Fibroblast of lung (primary cell): ENCODE data around the gene CA4. TPM values are rescaled to one million over a fixed set of nuclear protein-coding genes. Genes with fewer than 3 reads are reported as not detected.
"Not testable (repeated sequence)": the region's sequence is repeated elsewhere in the genome, so short reads cannot be mapped to it uniquely, and the experiment has no call there.

ENCODE experiments used
- DNase-seq, 2 donors: peaks; one replicate each; pipeline versions ENCODE4 v3.0.0 to v3.0.0-alpha.2; 2010; ENCODE audit warnings: low read depth in 2 of 2
- H2AFZ ChIP-seq: 2 replicates; pipeline ENCODE4 v1.5.1; 2012; ENCODE audit warnings: low read length, control low read depth, inconsistent platforms
- H3K27ac ChIP-seq: 2 replicates; pipeline ENCODE4 v1.5.1; 2011; ENCODE audit warnings: low read length, control low read depth; ENCODE audit not compliant: insufficient read depth
- H3K27me3 ChIP-seq: 2 replicates; pipeline ENCODE4 v1.5.1; 2011; ENCODE audit warnings: mild to moderate bottlenecking, low read length; ENCODE audit not compliant: control insufficient read depth, insufficient read depth
- H3K36me3 ChIP-seq: 2 replicates; pipeline ENCODE4 v1.5.1; 2011; ENCODE audit warnings: low read length; ENCODE audit not compliant: control insufficient read depth, insufficient read depth
- H3K4me1 ChIP-seq: 2 replicates; pipeline ENCODE4 v1.5.1; 2011; ENCODE audit warnings: low read length; ENCODE audit not compliant: control insufficient read depth, insufficient read depth; ENCODE audit errors: extremely low read depth
- H3K4me2 ChIP-seq: 2 replicates; pipeline ENCODE4 v1.5.1; 2011; ENCODE audit warnings: low read length, control low read depth; ENCODE audit not compliant: insufficient read depth; ENCODE audit errors: extremely low read depth
- H3K4me3 ChIP-seq, 4 experiments: fragments of 200-600 bp in 1 of 4; sonication (generic) in 1 of 4; replicated peaks in 1 of 4; 2 replicates each; pipeline ENCODE4 v1.5.1; 2011 to 2016; ENCODE audit warnings: low read length in 4 of 4, low read depth in 3 of 4, mild to moderate bottlenecking in 3 of 4, control low read depth in 2 of 4, inconsistent platforms in 1 of 4, mixed read lengths in 1 of 4; ENCODE audit not compliant: insufficient read depth in 1 of 4; ENCODE audit errors: control extremely low read depth in 1 of 4
- H3K79me2 ChIP-seq: 2 replicates; pipeline ENCODE4 v1.5.1; 2012; ENCODE audit warnings: mild to moderate bottlenecking, low read length, inconsistent platforms; ENCODE audit not compliant: control insufficient read depth, insufficient read depth
- H3K9ac ChIP-seq: 2 replicates; pipeline ENCODE4 v1.5.1; 2011; ENCODE audit warnings: mild to moderate bottlenecking, low read length, control low read depth; ENCODE audit not compliant: insufficient read depth
- H3K9me3 ChIP-seq: 2 replicates; pipeline ENCODE4 v1.5.1; 2012; ENCODE audit warnings: low read depth, low read length; ENCODE audit not compliant: control insufficient read depth, insufficient read depth
- H4K20me1 ChIP-seq: 2 replicates; pipeline ENCODE4 v1.5.1; 2011; ENCODE audit warnings: low read length; ENCODE audit not compliant: control insufficient read depth, insufficient read depth; ENCODE audit errors: extremely low read depth
- CTCF ChIP-seq, 2 donors: IDR thresholded peaks in 1 of 2; conservative IDR thresholded peaks in 1 of 2; 1 replicate in 1 of 2; 2 replicates in 1 of 2; pipeline ENCODE4 v1.5.1; 2011 to 2012; ENCODE audit warnings: low read length in 2 of 2, control low read depth in 1 of 2, inconsistent platforms in 1 of 2, low read depth in 1 of 2, mild to moderate bottlenecking in 1 of 2
- polyA plus RNA-seq, 2 donors: library from polyadenylated mRNA; depleted of rRNA in 1 of 2; stranded (reverse) in 1 of 2; unstranded in 1 of 2; fragments of >200 nt; gene quantifications; 2 replicates each; pipeline ENCODE4 v1.2.1, GENCODE V29; 2011 to 2012; ENCODE audit warnings: missing spikeins in 1 of 2
- total RNA-seq: library from RNA; depleted of rRNA; stranded (reverse); fragments of >200 nt; gene quantifications from 2 replicates; pipeline ENCODE4 v1.2.1, GENCODE V29; 2014

Gene CA4
- total and polyA plus RNA-seq, 2 donors (not counting 1 experiment from before 2014, with no cell fraction given) = not detected

- H3K36me3 ChIP-seq, H4K20me1 ChIP-seq, H3K79me2 ChIP-seq, H2AFZ ChIP-seq, H3K27ac ChIP-seq, H3K4me3 ChIP-seq, H3K4me1 ChIP-seq, H3K27me3 ChIP-seq, H3K4me2 ChIP-seq, DNase-seq, H3K9me3 ChIP-seq, H3K9ac ChIP-seq: not testable (repeated sequence)
- TF ChIP-seq CTCF (conservative IDR thresholded peaks at IDR 0.05 in 1 of 2, IDR thresholded peaks at IDR 0.05 in 1 of 2; ENCODE audit: low read depth in 1 of 2, low read length in 2 of 2) = peak; percentile 26 to 35
Measured at GRCh38 chr17:60174767-60175166, 25.0 kb downstream of the CA4 start.

GRCh38 chr17:60176763-60177162, 27.0 kb downstream of the CA4 start:
- H3K27me3 ChIP-seq, H3K79me2 ChIP-seq, H3K4me1 ChIP-seq, H4K20me1 ChIP-seq, H2AFZ ChIP-seq, H3K36me3 ChIP-seq, H3K9me3 ChIP-seq, H3K9ac ChIP-seq, H3K4me2 ChIP-seq, H3K27ac ChIP-seq, DNase-seq, H3K4me3 ChIP-seq: not testable (repeated sequence)

DNA sequence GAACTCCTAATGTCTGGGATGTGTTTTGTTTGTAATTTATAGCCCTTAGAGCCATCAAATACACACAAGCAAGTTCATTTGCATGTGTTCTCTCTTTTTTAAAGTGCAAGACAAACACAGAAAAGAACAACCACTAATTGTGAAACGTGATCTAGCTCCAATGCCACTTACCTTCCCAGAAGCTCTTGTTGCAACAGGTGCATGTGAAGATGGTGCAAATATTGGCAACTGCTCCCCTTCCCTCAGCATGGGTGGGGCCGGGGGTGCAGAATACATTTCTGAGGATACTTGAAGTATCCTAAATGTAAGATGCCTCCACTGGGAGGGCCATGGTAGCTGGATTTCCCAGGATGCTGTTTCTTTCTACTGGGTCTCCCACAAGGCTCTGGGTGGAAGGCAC, 28.4 kb downstream of the CA4 start:
- H3K27ac ChIP-seq, H3K36me3 ChIP-seq, H3K9me3 ChIP-seq: not testable (repeated sequence)

GRCh38 chr17:60180380-60180779, 30.6 kb downstream of the CA4 start:
- not testable (repeated sequence) for H3K4me2 ChIP-seq, H3K27ac ChIP-seq, H3K27me3 ChIP-seq, H3K9me3 ChIP-seq, H4K20me1 ChIP-seq, H3K9ac ChIP-seq, H2AFZ ChIP-seq, DNase-seq, H3K4me1 ChIP-seq, H3K4me3 ChIP-seq, H3K79me2 ChIP-seq, H3K36me3 ChIP-seq

More for the DNA sequence above, 28.4 kb downstream of the CA4 start:
- H3K4me1 ChIP-seq, DNase-seq, H3K4me3 ChIP-seq, H3K79me2 ChIP-seq, H4K20me1 ChIP-seq, H3K4me2 ChIP-seq, H2AFZ ChIP-seq, H3K9ac ChIP-seq, H3K27me3 ChIP-seq: not testable (repeated sequence)

DNA sequence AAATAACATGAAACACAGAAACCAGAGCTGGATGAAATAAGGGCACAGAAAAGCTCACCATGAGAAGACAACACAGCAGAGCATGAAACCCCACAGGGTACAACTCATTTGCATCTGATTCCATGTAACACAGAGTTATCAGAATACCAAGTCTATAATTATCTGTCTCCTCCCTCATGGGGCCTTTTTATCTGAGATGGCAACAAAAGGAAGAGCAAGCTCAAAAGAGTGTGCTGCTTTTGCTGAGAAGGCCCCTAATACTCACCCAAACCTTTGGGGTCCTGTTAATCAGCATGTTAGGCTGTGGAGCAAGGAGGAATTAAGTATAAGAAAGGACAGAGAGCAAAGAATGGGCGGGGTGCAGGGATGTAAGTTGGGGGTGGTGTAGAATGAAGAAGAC, 36.6 kb downstream of the CA4 start:
- not testable (repeated sequence) for H3K4me3 ChIP-seq, H3K9me3 ChIP-seq

DNA sequence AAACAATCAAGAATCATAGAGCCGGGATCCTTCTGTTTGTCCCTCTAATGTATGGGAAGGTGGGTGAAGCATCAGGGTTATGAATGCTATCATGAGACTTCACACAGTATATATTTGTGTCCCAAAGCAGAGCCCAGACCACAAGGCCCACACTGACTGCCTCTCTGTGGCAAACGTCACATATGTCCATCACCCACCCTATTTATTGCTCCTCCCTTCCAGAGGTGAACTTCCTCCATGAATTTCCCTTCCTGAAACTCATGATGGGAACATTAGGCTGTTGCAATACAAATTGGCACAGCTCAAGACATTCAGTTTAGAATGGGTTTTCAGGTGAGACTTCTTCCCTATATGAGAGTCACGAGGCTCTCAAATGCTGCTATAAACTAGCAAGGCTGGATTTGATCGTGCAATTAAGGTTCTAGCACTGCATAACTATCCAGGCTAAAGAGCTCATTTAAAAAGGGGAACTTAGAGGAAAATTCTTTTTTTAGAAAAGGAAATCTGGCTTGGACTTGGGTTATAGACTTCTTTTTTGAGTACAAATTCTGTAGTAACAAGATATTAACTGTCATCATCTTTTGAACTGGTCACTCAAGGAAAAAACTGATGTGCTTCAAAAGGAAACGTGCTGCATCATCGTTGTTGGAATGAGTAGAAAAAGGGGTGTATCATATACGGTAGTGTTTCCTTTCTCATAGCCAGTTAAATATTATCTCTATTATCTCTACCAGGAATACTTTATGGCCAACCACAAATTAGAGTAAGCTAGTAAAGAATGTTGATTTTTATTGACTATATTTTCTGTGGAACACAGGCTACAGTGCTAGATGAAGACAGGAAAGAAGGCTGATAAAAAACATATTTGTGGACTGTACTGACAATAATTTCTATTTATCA, 37.3 kb downstream of the CA4 start:
- not testable (repeated sequence) for H3K9me3 ChIP-seq, H4K20me1 ChIP-seq, H3K4me3 ChIP-seq, H3K9ac ChIP-seq, H3K4me1 ChIP-seq, H3K4me2 ChIP-seq, H3K27me3 ChIP-seq, H2AFZ ChIP-seq, H3K36me3 ChIP-seq, H3K79me2 ChIP-seq, H3K27ac ChIP-seq
- DNase-seq = peak in 1 of 2 donors; percentile 75

More for the DNA sequence above, 36.6 kb downstream of the CA4 start:
- not testable (repeated sequence) for H3K27ac ChIP-seq, H3K4me2 ChIP-seq, H3K36me3 ChIP-seq, H3K4me1 ChIP-seq, H3K9ac ChIP-seq, H3K79me2 ChIP-seq, H3K27me3 ChIP-seq, H2AFZ ChIP-seq, H4K20me1 ChIP-seq, DNase-seq
